Sigmoid colon (tissue), 7 donors: ENCODE measurements around the gene STAMBPL1. TPM values are rescaled to one million over a fixed set of nuclear protein-coding genes. Genes with fewer than 3 reads are reported as not detected.

Experiments used
- DNase-seq: peaks from one replicate; pipeline ENCODE4 v3.0.0-alpha.2; 2019
- H3K27ac ChIP-seq, 4 donors: fragments of 200-600 bp; sonication (generic); one replicate each; pipeline ENCODE4 v1.5.1; 2016 to 2019; ENCODE audit warnings: mild to moderate bottlenecking in 1 of 4
- H3K27me3 ChIP-seq, 3 donors: fragments of 200-600 bp; sonication (generic); one replicate each; pipeline ENCODE4 v1.5.1; 2019; ENCODE audit warnings: mild to moderate bottlenecking in 1 of 3
- H3K36me3 ChIP-seq, 4 donors: fragments of 200-600 bp; sonication (generic); one replicate each; pipeline ENCODE4 v1.5.1; 2016 to 2019
- H3K4me1 ChIP-seq, 4 donors: fragments of 200-600 bp; sonication (generic); one replicate each; pipeline ENCODE4 v1.5.1; 2017 to 2019
- H3K4me3 ChIP-seq, 4 donors: fragments of 200-600 bp; sonication (generic); one replicate each; pipeline ENCODE4 v1.5.1; 2017 to 2019; ENCODE audit warnings: mild to moderate bottlenecking in 2 of 4, moderate library complexity in 1 of 4
- H3K9me3 ChIP-seq, 4 donors: fragments of 200-600 bp in 3 of 4; sonication (generic) in 3 of 4; one replicate each; pipeline versions ENCODE4 v1.5.1 to v1.6.1; 2013 to 2019
- POLR2A ChIP-seq, 2 donors: fragments of 450-650 bp; IDR thresholded peaks; one replicate each; pipeline ENCODE4 v1.6.1; 2016; ENCODE audit warnings: antibody characterized with exemption in 2 of 2, mild to moderate bottlenecking in 2 of 2, moderate library complexity in 2 of 2
- POLR2AphosphoS5 ChIP-seq, 4 donors: sonication (generic); formaldehyde crosslinking; IDR thresholded peaks; one replicate each; pipeline ENCODE4 v1.6.1; 2017; ENCODE audit warnings: antibody characterized with exemption in 4 of 4
- WGBS, 2 donors: extraction: QIAGEN DNeasy Blood & Tissue Kit; methylation state at CpG; one replicate each; pipeline ENCODE4 v1.1.7; 2013; 5-methylcytosine and 5-hydroxymethylcytosine counted together
- intact Hi-C: fragments of 100-400 bp; cut with DNase I; formaldehyde crosslinking; loops from one replicate; pipeline ENCODE4 v1.15.1; 2023
- polyA plus RNA-seq, 3 donors: library from polyadenylated mRNA; stranded (reverse); fragments of 200-250 nt; gene quantifications; one replicate each; pipeline ENCODE4 v1.2.3, GENCODE V29; 2013
- total RNA-seq, 4 donors: library from RNA; depleted of rRNA; stranded (reverse); fragments of >200 nt; gene quantifications; one replicate each; pipeline ENCODE4 v1.1.0, GENCODE V29; 2016
- donor health status: healthy with polysubstance abuse.
- donor health status: Bipolar disorder and iron deficiency.
- donor health status: healthy.

The STAMBPL1 gene
- total and polyA plus RNA-seq, 7 donors: 9.0 to 29.6 (median 11.0) TPM

GRCh38 chr10:88971221-88972061 is 91.4 kb downstream of the STAMBPL1 start:
- TF ChIP-seq POLR2A (IDR thresholded peaks at IDR 0.05) (no peak), POLR2AphosphoS5 (IDR thresholded peaks at IDR 0.05) (peak; percentile 64 to 77 (median 70))
- H3K9me3 ChIP-seq: no peaks in the 10 kb centered on the region
- DNase-seq: peak; percentile 83
- WGBS, 2 donors: 77 to 85% methylated on average over 5 of the region's 5 CpGs
- no peaks in the 10 kb centered on the region for H3K27me3 ChIP-seq
- intact Hi-C loops: no loop called here
- no peaks in the 10 kb centered on the region for H3K36me3 ChIP-seq
- peak overlapping the region in 2 of 4 donors; percentile 3 to 9 for H3K4me3 ChIP-seq
- H3K4me1 ChIP-seq: peaks cover 0 to 78% (median 54%) of the 10 kb centered on the region in 4 donors
- H3K27ac ChIP-seq: peak overlapping the region; percentile 71 to 85 (median 76)

Other genes starting within 250 kb of the STAMBPL1 start
- gene LIPF, start 215.8 kb upstream of the STAMBPL1 start, total RNA-seq: under 1 TPM in 1 of 4 donors, not detected in 3; 0.36 TPM
- 1 to 10 TPM in 2 of 3 donors, not detected in 1; 4.6 to 9.6 TPM for gene LIPF, start 215.8 kb upstream of the STAMBPL1 start, polyA plus RNA-seq
- gene LIPK, start 174.0 kb upstream of the STAMBPL1 start, total RNA-seq: not detected
- not detected for gene LIPK, start 174.0 kb upstream of the STAMBPL1 start, polyA plus RNA-seq
- gene LIPN, start 120.2 kb upstream of the STAMBPL1 start, total RNA-seq: 1 to 10 TPM in 1 of 4 donors, not detected in 3; 1.4 TPM
- gene LIPN, start 120.2 kb upstream of the STAMBPL1 start, polyA plus RNA-seq: not detected
- not detected for gene LIPM, start 77.5 kb upstream of the STAMBPL1 start, total RNA-seq
- gene LIPM, start 77.5 kb upstream of the STAMBPL1 start, polyA plus RNA-seq: not detected
- not detected for gene ANKRD22, start 28.4 kb upstream of the STAMBPL1 start, total RNA-seq
- 10 to 100 TPM in 1 of 3 donors, 1 to 10 TPM in 2; 2.4 to 26.9 (median 9.7) TPM for gene ANKRD22, start 28.4 kb upstream of the STAMBPL1 start, polyA plus RNA-seq
- gene ACTA2, start 72.5 kb downstream of the STAMBPL1 start, total RNA-seq: 1,000 to 10,000 TPM; 2,072 to 5,444 (median 3,070) TPM
- 100 to 1,000 TPM in 1 of 3 donors, 10 to 100 TPM in 2; 43.7 to 237 (median 78.1) TPM for gene ACTA2, start 72.5 kb downstream of the STAMBPL1 start, polyA plus RNA-seq
- 10 to 100 TPM; 14.3 to 44.6 (median 22.1) TPM for gene FAS, start 110.6 kb downstream of the STAMBPL1 start, total RNA-seq
- 10 to 100 TPM in 2 of 3 donors, 1 to 10 TPM in 1; 7.6 to 18.8 (median 11.4) TPM for gene FAS, start 110.6 kb downstream of the STAMBPL1 start, polyA plus RNA-seq